ENCODE measurements around the gene NINL. TPM values are rescaled to one million over a fixed set of nuclear protein-coding genes. Genes with fewer than 3 reads are reported as not detected.
"Not testable (repeated sequence)": the region's sequence is repeated elsewhere in the genome, so short reads cannot be mapped to it uniquely, and the experiment has no call there.

Gene NINL
- total RNA-seq, 1 donor from 2014 or later: 95.5 TPM

- no peak for TF ChIP-seq CTCF (IDR thresholded peaks at IDR 0.05; ENCODE audit: unreplicated experiment)
- Mint-ChIP-seq H3K36me3 (ENCODE audit: low read depth, unreplicated experiment) (peaks cover 28% of the 10 kb centered on the region), H3K4me3 (ENCODE audit: unreplicated experiment) (no peak overlapping the region)
Observed at GRCh38 chr20:25565578-25566157, 19.7 kb downstream of the NINL start.

GRCh38 chr20:25563876-25564275 lies 21.5 kb downstream of the NINL start:
- Mint-ChIP-seq H3K4me1 (ENCODE audit: unreplicated experiment) (peaks cover 49% of the 10 kb centered on the region), H3K27me3 (ENCODE audit: unreplicated experiment) (peaks cover 2% of the 10 kb centered on the region), H3K9me3 (ENCODE audit: unreplicated experiment) (peaks cover 7% of the 10 kb centered on the region), H3K36me3 (ENCODE audit: low read depth, unreplicated experiment) (peaks cover 36% of the 10 kb centered on the region), H3K4me3 (ENCODE audit: unreplicated experiment) (peak overlapping the region; percentile 43), H3K27ac (ENCODE audit: unreplicated experiment) (no peak overlapping the region)
- TF ChIP-seq CTCF (IDR thresholded peaks at IDR 0.05; ENCODE audit: unreplicated experiment): no peak
- DNase-seq (ENCODE audit: low spot score): no peak

More at GRCh38 chr20:25565578-25566157, 19.7 kb downstream of the NINL start:
- Mint-ChIP-seq H3K27ac (ENCODE audit: unreplicated experiment) (peak overlapping the region; percentile 95), H3K4me1 (ENCODE audit: unreplicated experiment) (peaks cover 55% of the 10 kb centered on the region), H3K27me3 (ENCODE audit: unreplicated experiment) (peaks cover 2% of the 10 kb centered on the region), H3K9me3 (ENCODE audit: unreplicated experiment) (peaks cover 7% of the 10 kb centered on the region)
- DNase-seq (ENCODE audit: low spot score): no peak

GRCh38 chr20:25563362-25563761 lies 22.0 kb downstream of the NINL start:
- Mint-ChIP-seq H3K4me3 (ENCODE audit: unreplicated experiment) (peak overlapping the region; percentile 43), H3K4me1 (ENCODE audit: unreplicated experiment) (peaks cover 47% of the 10 kb centered on the region), H3K36me3 (ENCODE audit: low read depth, unreplicated experiment) (peaks cover 41% of the 10 kb centered on the region), H3K27me3 (ENCODE audit: unreplicated experiment) (peaks cover 2% of the 10 kb centered on the region), H3K9me3 (ENCODE audit: unreplicated experiment) (peaks cover 7% of the 10 kb centered on the region), H3K27ac (ENCODE audit: unreplicated experiment) (no peak overlapping the region)
- no peak for DNase-seq (ENCODE audit: low spot score)
- TF ChIP-seq CTCF (IDR thresholded peaks at IDR 0.05; ENCODE audit: unreplicated experiment): no peak

GRCh38 chr20:25561771-25562170 lies 23.6 kb downstream of the NINL start:
- H3K27ac Mint-ChIP-seq (ENCODE audit: unreplicated experiment); H3K4me3 Mint-ChIP-seq (ENCODE audit: unreplicated experiment); H3K27me3 Mint-ChIP-seq (ENCODE audit: unreplicated experiment); H3K9me3 Mint-ChIP-seq (ENCODE audit: unreplicated experiment); DNase-seq (ENCODE audit: low spot score): not testable (repeated sequence)
- Mint-ChIP-seq H3K4me1 (ENCODE audit: unreplicated experiment) (peaks cover 37% of the 10 kb centered on the region), H3K36me3 (ENCODE audit: low read depth, unreplicated experiment) (peaks cover 44% of the 10 kb centered on the region)

GRCh38 chr20:25553819-25554296 lies 31.5 kb downstream of the NINL start:
- DNase-seq (ENCODE audit: low spot score): no peak
- H3K27ac Mint-ChIP-seq (ENCODE audit: unreplicated experiment): peak overlapping the region; percentile 79
- H3K4me1 Mint-ChIP-seq (ENCODE audit: unreplicated experiment): peaks cover 58% of the 10 kb centered on the region

More at GRCh38 chr20:25553819-25554296, 31.5 kb downstream of the NINL start:
- TF ChIP-seq CTCF (IDR thresholded peaks at IDR 0.05; ENCODE audit: unreplicated experiment): no peak
- H3K27me3 Mint-ChIP-seq (ENCODE audit: unreplicated experiment): peaks cover 17% of the 10 kb centered on the region
- H3K36me3 Mint-ChIP-seq (ENCODE audit: low read depth, unreplicated experiment): peaks cover 17% of the 10 kb centered on the region
- H3K9me3 Mint-ChIP-seq (ENCODE audit: unreplicated experiment): no peaks in the 10 kb centered on the region
- peak overlapping the region; percentile 82 for H3K4me3 Mint-ChIP-seq (ENCODE audit: unreplicated experiment)

All from endothelial cell (in vitro differentiated cells).